ENCODE measurements around the gene CHRNG. TPM values are rescaled to one million over a fixed set of nuclear protein-coding genes. Genes with fewer than 3 reads are reported as not detected.
A peak's percentile ranks its signal among the peaks of the same experiment; 100 is the strongest.

The CHRNG gene
- total RNA-seq, 2 donors from 2014 or later = not detected

DNA sequence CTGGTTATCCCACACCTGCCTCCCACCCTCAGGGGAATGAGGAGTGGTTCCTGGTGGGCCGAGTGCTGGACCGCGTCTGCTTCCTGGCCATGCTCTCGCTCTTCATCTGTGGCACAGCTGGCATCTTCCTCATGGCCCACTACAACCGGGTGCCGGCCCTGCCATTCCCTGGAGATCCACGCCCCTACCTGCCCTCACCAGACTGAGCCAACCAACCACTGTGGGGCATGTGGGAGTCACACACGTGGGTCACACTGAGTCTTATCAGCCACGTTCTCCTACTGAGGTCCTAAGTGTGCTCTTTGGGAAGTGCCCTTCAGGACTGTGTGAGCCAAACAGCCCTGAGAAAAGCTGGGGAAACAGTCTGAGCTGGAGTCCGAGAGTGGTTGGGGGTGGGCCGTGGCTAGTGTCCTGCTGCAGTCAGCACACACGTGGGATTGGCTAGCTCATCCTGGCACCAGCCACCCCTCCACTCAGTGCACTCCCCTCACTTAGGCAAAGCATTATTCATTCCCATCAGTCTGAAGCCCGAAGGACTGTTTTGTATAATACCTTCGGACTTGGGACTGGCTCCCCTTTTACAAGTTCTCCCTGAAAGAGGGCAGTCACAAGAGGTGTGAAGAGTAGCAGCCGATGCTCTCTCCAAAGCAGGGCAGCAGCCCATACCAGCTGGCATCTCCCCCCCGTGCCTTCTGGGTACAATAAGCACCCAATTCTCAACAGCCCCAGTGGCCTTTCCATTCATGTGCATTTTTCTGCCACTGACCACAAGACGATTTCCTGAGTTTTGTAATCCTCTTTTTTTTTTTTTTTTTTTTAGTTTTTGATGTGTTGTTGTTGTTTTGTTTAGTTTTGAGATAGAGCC, 6.3 kb downstream of the CHRNG start:
- H3K27ac Mint-ChIP-seq = no peak overlapping the region
- 91 to 94% methylated on average over 6 to 17 of the region's 17 CpGs for WGBS, 2 experiments (ENCODE audit: insufficient coverage in 1 of 2, insufficient read length in 1 of 2)

DNA sequence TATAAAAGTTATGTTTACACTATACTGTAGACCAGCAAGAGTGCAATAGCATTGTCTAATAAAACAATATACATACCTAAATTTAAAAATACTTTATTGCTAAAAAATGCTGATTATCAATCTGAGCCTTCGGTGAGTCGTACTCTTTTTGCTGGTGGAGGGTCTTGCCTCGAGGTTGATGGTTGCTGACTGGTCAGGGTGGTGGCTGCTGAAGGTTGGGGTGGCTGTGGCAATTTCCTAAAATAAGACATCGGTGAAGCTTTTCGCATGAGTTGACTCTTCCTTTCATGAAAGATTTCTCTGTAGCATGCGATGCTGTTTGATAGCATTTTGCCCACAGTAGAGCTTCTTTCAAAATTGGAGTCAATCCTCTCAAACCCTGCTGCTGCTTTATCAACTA, 8.5 kb downstream of the CHRNG start:
- Mint-ChIP-seq H3K27ac (no peak overlapping the region), H3K4me1 (peaks cover 13% of the 10 kb centered on the region), H3K4me3 (no peak overlapping the region), H3K27me3 (ENCODE audit: insufficient read depth) (no peaks in the 10 kb centered on the region), H3K9me3 (peaks cover 13% of the 10 kb centered on the region), H3K36me3 (ENCODE audit: low read depth) (peaks cover 36% of the 10 kb centered on the region)
- Histone ChIP-seq H3K4me1 (ENCODE audit: control insufficient read depth, insufficient read depth, low read length) (no peaks in the 10 kb centered on the region), H3K27ac (ENCODE audit: low read depth, low read length) (no peak overlapping the region), H3K27me3 (ENCODE audit: control insufficient read depth, insufficient read depth, low read length, poor library complexity, severe bottlenecking) (no peaks in the 10 kb centered on the region), H3K9me3 (ENCODE audit: control insufficient read depth, low read length) (peaks cover 14% of the 10 kb centered on the region), H3K9ac (ENCODE audit: extremely low read depth, low read length, poor library complexity, severe bottlenecking) (no peak overlapping the region), H3K36me3 (ENCODE audit: control insufficient read depth, insufficient read depth, low read length) (peaks cover 28% of the 10 kb centered on the region), H3K4me3 (ENCODE audit: low read length) (no peak overlapping the region)
- TF ChIP-seq, protein P1, sequence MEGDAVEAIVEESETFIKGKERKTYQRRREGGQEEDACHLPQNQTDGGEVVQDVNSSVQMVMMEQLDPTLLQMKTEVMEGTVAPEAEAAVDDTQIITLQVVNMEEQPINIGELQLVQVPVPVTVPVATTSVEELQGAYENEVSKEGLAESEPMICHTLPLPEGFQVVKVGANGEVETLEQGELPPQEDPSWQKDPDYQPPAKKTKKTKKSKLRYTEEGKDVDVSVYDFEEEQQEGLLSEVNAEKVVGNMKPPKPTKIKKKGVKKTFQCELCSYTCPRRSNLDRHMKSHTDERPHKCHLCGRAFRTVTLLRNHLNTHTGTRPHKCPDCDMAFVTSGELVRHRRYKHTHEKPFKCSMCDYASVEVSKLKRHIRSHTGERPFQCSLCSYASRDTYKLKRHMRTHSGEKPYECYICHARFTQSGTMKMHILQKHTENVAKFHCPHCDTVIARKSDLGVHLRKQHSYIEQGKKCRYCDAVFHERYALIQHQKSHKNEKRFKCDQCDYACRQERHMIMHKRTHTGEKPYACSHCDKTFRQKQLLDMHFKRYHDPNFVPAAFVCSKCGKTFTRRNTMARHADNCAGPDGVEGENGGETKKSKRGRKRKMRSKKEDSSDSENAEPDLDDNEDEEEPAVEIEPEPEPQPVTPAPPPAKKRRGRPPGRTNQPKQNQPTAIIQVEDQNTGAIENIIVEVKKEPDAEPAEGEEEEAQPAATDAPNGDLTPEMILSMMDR (conservative IDR thresholded peaks at IDR 0.05) = no peak
- WGBS, 2 experiments (ENCODE audit: insufficient coverage in 1 of 2, insufficient read length in 1 of 2) = 94 to 98% methylated on average over 6 of the region's 6 CpGs
- no peak for DNase-seq

More for the DNA sequence above, 6.3 kb downstream of the CHRNG start:
- H3K9me3 Mint-ChIP-seq = peaks cover 13% of the 10 kb centered on the region
- Histone ChIP-seq H3K9ac (ENCODE audit: extremely low read depth, low read length, poor library complexity, severe bottlenecking) (no peak overlapping the region), H3K27me3 (ENCODE audit: control insufficient read depth, insufficient read depth, low read length, poor library complexity, severe bottlenecking) (no peaks in the 10 kb centered on the region), H3K4me3 (ENCODE audit: low read length) (no peak overlapping the region), H3K9me3 (ENCODE audit: control insufficient read depth, low read length) (peaks cover 14% of the 10 kb centered on the region), H3K4me1 (ENCODE audit: control insufficient read depth, insufficient read depth, low read length) (no peaks in the 10 kb centered on the region), H3K36me3 (ENCODE audit: control insufficient read depth, insufficient read depth, low read length) (peaks cover 21% of the 10 kb centered on the region), H3K27ac (ENCODE audit: low read depth, low read length) (no peak overlapping the region)
- H3K36me3 Mint-ChIP-seq (ENCODE audit: low read depth) = peaks cover 28% of the 10 kb centered on the region
- H3K4me1 Mint-ChIP-seq = peaks cover 5% of the 10 kb centered on the region
- DNase-seq = no peak
- H3K27me3 Mint-ChIP-seq (ENCODE audit: insufficient read depth) = no peaks in the 10 kb centered on the region
- TF ChIP-seq, protein P1 (conservative IDR thresholded peaks at IDR 0.05) = no peak
- no peak overlapping the region for H3K4me3 Mint-ChIP-seq

DNA sequence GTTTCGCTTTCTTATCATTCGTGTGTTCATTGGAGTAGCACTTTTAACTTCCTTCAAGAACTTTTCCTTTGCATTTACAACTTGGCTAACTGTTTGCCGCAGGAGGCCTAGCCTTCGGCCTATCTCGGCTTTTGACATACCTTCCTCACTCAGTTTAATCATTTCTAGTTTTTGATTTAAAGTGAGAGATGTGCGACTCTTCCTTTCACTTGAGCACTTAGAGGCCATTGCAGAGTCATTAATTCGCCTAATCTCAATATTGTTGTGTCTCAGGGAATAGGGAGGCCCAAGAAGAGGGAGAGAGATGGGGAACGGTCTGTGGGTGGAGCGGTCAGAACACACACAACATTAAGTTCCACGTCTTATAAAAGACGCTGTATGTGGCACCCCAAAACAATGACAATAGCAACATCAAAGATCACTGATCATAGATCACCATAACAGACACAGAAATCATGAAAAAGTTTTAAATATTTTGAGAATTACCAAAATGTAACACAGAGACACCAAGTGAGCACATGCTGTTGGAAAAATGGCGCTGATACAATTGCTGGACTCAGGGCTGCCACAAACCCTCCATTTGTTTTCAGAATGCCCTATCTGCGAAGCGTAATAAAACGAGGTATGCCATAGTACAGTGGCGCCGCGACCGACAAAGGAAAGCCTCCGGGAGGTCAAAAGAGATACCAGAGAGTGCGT, 10.3 kb downstream of the CHRNG start:
- no peaks in the 10 kb centered on the region for H3K27me3 Mint-ChIP-seq (ENCODE audit: insufficient read depth)
- H3K4me1 Mint-ChIP-seq = peaks cover 13% of the 10 kb centered on the region

More for the DNA sequence above, 10.3 kb downstream of the CHRNG start:
- H3K27ac ChIP-seq (ENCODE audit: low read depth, low read length) = peak overlapping the region; percentile 92
- peaks cover 13% of the 10 kb centered on the region for H3K9me3 Mint-ChIP-seq
- H3K9ac ChIP-seq (ENCODE audit: extremely low read depth, low read length, poor library complexity, severe bottlenecking) = peak overlapping the region; percentile 96
- peaks cover 44% of the 10 kb centered on the region for H3K36me3 Mint-ChIP-seq (ENCODE audit: low read depth)
- peak overlapping the region; percentile 89 for H3K4me3 ChIP-seq (ENCODE audit: low read length)
- H3K36me3 ChIP-seq (ENCODE audit: control insufficient read depth, insufficient read depth, low read length) = peaks cover 42% of the 10 kb centered on the region
- peak overlapping the region; percentile 88 for H3K4me3 Mint-ChIP-seq
- TF ChIP-seq, protein P1 (conservative IDR thresholded peaks at IDR 0.05) = no peak
- H3K27ac Mint-ChIP-seq = peak overlapping the region; percentile 98
- no peaks in the 10 kb centered on the region for H3K4me1 ChIP-seq (ENCODE audit: control insufficient read depth, insufficient read depth, low read length)
- no peaks in the 10 kb centered on the region for H3K27me3 ChIP-seq (ENCODE audit: control insufficient read depth, insufficient read depth, low read length, poor library complexity, severe bottlenecking)
- 30 to 35% methylated on average over 15 to 20 of the region's 21 CpGs for WGBS, 2 experiments (ENCODE audit: insufficient coverage in 1 of 2, insufficient read length in 1 of 2)
- no peak for DNase-seq
- H3K9me3 ChIP-seq (ENCODE audit: control insufficient read depth, low read length) = peaks cover 14% of the 10 kb centered on the region

All from endodermal cell (in vitro differentiated cells).